Measurements from ENCODE around the gene PLAAT1. TPM values are rescaled to one million over a fixed set of nuclear protein-coding genes. Genes with fewer than 3 reads are reported as not detected.

PLAAT1 gene
- polyA plus RNA-seq, 1 experiment, result 0.13 TPM

DNA sequence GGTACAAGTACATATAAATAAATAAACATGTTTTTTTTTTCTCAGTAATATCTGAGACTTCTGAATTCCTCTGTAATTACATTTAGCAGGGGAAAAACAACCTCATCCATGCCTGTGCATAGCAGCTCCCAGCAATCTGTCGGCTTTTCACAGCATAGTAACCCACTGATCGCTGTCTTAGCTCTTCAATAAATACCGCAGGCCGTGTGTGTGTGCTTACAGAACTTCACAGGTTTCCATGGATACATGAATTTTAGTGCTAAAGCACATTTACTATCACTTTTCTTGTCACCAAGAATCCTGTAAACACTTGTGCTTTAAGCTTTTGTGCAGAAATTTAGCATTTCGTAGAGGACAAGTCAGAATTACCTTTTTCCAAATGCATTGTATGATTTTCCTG lies 4.0 kb upstream of the PLAAT1 start:
- DNase-seq (ENCODE audit: low read depth), result no peak
- Histone ChIP-seq H3K4me3 (ENCODE audit: low read depth, low read length) (no peak overlapping the region), H3K36me3 (ENCODE audit: control insufficient read depth, insufficient read depth, low read length) (no peaks in the 10 kb centered on the region), H3K27me3 (ENCODE audit: control insufficient read depth, insufficient read depth, low read length) (no peaks in the 10 kb centered on the region)
- TF ChIP-seq, protein P1, sequence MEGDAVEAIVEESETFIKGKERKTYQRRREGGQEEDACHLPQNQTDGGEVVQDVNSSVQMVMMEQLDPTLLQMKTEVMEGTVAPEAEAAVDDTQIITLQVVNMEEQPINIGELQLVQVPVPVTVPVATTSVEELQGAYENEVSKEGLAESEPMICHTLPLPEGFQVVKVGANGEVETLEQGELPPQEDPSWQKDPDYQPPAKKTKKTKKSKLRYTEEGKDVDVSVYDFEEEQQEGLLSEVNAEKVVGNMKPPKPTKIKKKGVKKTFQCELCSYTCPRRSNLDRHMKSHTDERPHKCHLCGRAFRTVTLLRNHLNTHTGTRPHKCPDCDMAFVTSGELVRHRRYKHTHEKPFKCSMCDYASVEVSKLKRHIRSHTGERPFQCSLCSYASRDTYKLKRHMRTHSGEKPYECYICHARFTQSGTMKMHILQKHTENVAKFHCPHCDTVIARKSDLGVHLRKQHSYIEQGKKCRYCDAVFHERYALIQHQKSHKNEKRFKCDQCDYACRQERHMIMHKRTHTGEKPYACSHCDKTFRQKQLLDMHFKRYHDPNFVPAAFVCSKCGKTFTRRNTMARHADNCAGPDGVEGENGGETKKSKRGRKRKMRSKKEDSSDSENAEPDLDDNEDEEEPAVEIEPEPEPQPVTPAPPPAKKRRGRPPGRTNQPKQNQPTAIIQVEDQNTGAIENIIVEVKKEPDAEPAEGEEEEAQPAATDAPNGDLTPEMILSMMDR (IDR thresholded peaks at IDR 0.05; ENCODE audit: insufficient read depth, low read depth, low read length), result no peak
- CTCF ChIA-PET, result interaction anchor here (1.7 kb wide), 1 partner anchor 8 kb away, joined by 4 read pairs; no protein-coding TSS in a partner anchor
- POLR2A ChIA-PET, result no interaction called here

DNA sequence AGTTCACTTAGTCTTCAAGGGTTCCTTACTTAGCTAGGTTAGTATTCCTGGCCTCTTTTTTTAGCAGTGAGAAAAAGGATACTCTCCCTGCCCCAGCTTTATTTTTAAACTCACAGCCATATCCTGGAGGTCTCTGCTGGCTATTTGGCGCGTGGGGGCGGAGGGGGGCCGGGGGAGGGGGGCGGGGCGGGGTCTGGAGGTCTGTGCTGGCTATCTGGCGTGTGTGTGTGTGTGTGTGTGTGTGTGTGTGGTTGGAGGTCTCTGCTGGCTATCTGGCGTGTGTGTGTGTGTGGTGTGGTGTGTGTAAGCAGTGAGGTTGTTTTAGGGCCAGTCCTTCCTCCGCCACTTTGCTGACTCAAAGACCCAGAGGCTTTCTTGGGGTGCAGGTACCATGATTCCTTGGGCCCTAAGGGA lies 579 bp upstream of the PLAAT1 start:
- ChIA-PET CTCF (no interaction called here), POLR2A (no interaction called here)
- Histone ChIP-seq H3K4me3 (ENCODE audit: low read depth, low read length) (peak overlapping the region; percentile 39), H3K36me3 (ENCODE audit: control insufficient read depth, insufficient read depth, low read length) (no peaks in the 10 kb centered on the region), H3K27me3 (ENCODE audit: control insufficient read depth, insufficient read depth, low read length) (no peaks in the 10 kb centered on the region)
- TF ChIP-seq, protein P1 (IDR thresholded peaks at IDR 0.05; ENCODE audit: insufficient read depth, low read depth, low read length), result no peak
- no peak for DNase-seq (ENCODE audit: low read depth)

DNA sequence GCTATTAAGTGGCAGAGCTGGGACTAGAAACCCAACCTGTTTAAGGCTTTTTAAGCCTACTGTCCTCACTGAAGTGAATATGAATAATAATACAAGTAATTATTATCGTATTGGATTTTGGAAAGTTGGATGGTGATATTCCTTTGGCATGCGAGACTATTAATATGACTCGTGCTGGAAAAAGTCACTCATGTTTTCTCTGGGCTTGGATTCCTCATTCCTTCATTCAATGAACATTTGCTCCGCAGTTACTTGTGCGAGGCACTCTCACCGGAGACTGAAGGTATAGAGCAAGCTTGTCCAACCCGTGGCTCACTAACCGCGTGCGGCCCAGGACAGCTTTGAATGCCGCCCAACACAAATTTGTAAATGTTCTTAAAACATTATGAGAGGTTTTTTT lies 694 bp downstream of the PLAAT1 start:
- no peaks in the 10 kb centered on the region for H3K36me3 ChIP-seq (ENCODE audit: control insufficient read depth, insufficient read depth, low read length)
- TF ChIP-seq, protein P1 (IDR thresholded peaks at IDR 0.05; ENCODE audit: insufficient read depth, low read depth, low read length), result no peak
- DNase-seq (ENCODE audit: low read depth), result no peak
- no peak overlapping the region; the same call in 1 of the 2 replicates for H3K4me3 ChIP-seq (ENCODE audit: low read depth, low read length)
- ChIA-PET POLR2A (no interaction called here), CTCF (no interaction called here)
- H3K27me3 ChIP-seq (ENCODE audit: control insufficient read depth, insufficient read depth, low read length), result no peaks in the 10 kb centered on the region

DNA sequence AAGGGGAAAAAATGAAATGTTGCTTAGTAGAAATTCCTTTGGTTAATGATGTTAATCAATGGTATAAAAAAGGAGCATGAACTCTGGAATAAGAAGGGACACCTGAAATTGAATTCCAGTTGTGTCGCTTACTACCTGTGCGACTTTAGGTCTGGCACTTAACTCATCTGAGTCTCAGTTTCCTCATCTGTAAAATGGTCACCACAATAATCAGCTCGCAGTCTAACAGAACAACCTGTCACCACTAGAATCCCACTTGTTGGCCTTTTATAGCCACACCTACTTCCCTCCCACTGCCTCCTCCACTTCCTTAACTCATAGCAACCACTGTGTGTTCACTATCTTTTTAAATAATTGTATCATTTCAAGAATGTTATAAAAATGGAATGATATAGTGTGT lies 2.5 kb downstream of the PLAAT1 start:
- Histone ChIP-seq H3K4me3 (ENCODE audit: low read depth, low read length) (no peak overlapping the region), H3K27me3 (ENCODE audit: control insufficient read depth, insufficient read depth, low read length) (no peaks in the 10 kb centered on the region), H3K36me3 (ENCODE audit: control insufficient read depth, insufficient read depth, low read length) (no peaks in the 10 kb centered on the region)
- TF ChIP-seq, protein P1 (IDR thresholded peaks at IDR 0.05; ENCODE audit: insufficient read depth, low read depth, low read length), result no peak
- ChIA-PET CTCF (no interaction called here), POLR2A (no interaction called here)
- DNase-seq (ENCODE audit: low read depth), result no peak

DNA sequence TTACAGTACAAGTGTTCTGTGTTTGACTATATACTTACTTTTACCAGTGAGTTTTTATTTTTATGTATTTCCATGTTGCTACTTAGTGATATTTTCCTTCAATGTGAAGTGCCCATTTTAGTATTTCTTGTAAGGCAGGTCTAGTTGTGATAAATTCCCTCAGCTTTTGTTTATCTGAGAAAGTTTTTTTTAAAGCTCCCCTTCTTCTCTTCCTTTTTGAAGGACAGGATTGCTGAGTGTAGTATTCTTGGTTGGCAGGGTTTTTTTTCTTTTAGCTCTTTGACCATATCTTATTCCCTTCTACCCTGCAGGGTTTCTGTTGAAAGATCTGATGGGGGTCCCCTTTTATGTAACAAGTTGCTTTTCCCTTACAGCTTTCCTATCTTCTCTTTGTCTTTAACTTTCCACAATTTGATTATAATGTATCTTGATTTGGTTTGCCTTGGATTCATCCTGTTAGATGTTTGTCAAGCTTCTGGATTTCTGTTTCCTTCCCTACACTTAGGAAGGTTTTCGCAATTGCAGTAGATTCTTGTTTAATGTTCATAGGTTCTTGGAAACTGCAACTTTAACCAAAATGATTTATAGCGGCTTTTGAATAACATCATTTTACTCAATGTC lies 7.9 kb downstream of the PLAAT1 start:
- H3K4me3 ChIP-seq (ENCODE audit: low read depth, low read length), result no peak overlapping the region
- CTCF ChIA-PET, result no interaction called here
- TF ChIP-seq, protein P1 (IDR thresholded peaks at IDR 0.05; ENCODE audit: insufficient read depth, low read depth, low read length), result no peak
- H3K36me3 ChIP-seq (ENCODE audit: control insufficient read depth, insufficient read depth, low read length), result no peaks in the 10 kb centered on the region
- POLR2A ChIA-PET, result no interaction called here
- no peaks in the 10 kb centered on the region for H3K27me3 ChIP-seq (ENCODE audit: control insufficient read depth, insufficient read depth, low read length)
- no peak for DNase-seq (ENCODE audit: low read depth)
